ENCODE results near the gene CHD9. TPM values are rescaled to one million over a fixed set of nuclear protein-coding genes. Genes with fewer than 3 reads are reported as not detected.

The CHD9 gene
- total and polyA plus RNA-seq, 7 donors, result 13.8 to 88.5 (median 55.5) TPM

GRCh38 chr16:53355064-53355463 lies 300.3 kb downstream of the CHD9 start:
- H3K27ac ChIP-seq, result no peak overlapping the region
- H3K9me3 ChIP-seq, result no peaks in the 10 kb centered on the region
- TF ChIP-seq POLR2A (IDR thresholded peaks at IDR 0.05) (no peak), EP300 (IDR thresholded peaks at IDR 0.05) (no peak), POLR2AphosphoS5 (IDR thresholded peaks at IDR 0.05) (no peak)
- 90% methylated on average over 11 of the region's 11 CpGs for WGBS, 2 donors
- H3K36me3 ChIP-seq, result no peaks in the 10 kb centered on the region
- H3K4me1 ChIP-seq, result no peaks in the 10 kb centered on the region
- H3K4me3 ChIP-seq, result no peak overlapping the region
- no peaks in the 10 kb centered on the region for H3K27me3 ChIP-seq
- intact Hi-C loops (cut with DNase I), result no loop called here
- DNase-seq, result no peak

- no peaks in the 10 kb centered on the region for H3K36me3 ChIP-seq
- no peaks in the 10 kb centered on the region for H3K9me3 ChIP-seq
- intact Hi-C loops (cut with DNase I), result no loop called here
- 52 to 59% methylated on average over 4 of the region's 4 CpGs for WGBS, 2 donors
- no peaks in the 10 kb centered on the region for H3K27me3 ChIP-seq
- TF ChIP-seq POLR2AphosphoS5 (IDR thresholded peaks at IDR 0.05) (no peak), POLR2A (IDR thresholded peaks at IDR 0.05) (no peak), EP300 (IDR thresholded peaks at IDR 0.05) (no peak), CTCF (IDR thresholded peaks at IDR 0.05) (no peak)
- H3K4me1 ChIP-seq, result no peaks in the 10 kb centered on the region
- H3K27ac ChIP-seq, result no peak overlapping the region
- H3K4me3 ChIP-seq, result no peak overlapping the region
- no peak for DNase-seq
These were observed 301.9 kb downstream of the CHD9 start for GRCh38 chr16:53356478-53357207.

- intact Hi-C loops (cut with DNase I), result no loop called here
- DNase-seq, result no peak
- no peak overlapping the region for H3K4me3 ChIP-seq
- no peak for TF ChIP-seq EP300 (IDR thresholded peaks at IDR 0.05)
- TF ChIP-seq CTCF (IDR thresholded peaks at IDR 0.05), result no peak
- no peak for TF ChIP-seq POLR2AphosphoS5 (IDR thresholded peaks at IDR 0.05)
- no peak for TF ChIP-seq POLR2A (IDR thresholded peaks at IDR 0.05)
- H3K27ac ChIP-seq, result no peak overlapping the region
- H3K4me1 ChIP-seq, result no peaks in the 10 kb centered on the region
- H3K36me3 ChIP-seq, result no peaks in the 10 kb centered on the region
- WGBS, 2 donors, result 82 to 87% methylated on average over 5 of the region's 5 CpGs
- H3K27me3 ChIP-seq, result no peaks in the 10 kb centered on the region
- H3K9me3 ChIP-seq, result no peaks in the 10 kb centered on the region
These were observed 302.4 kb downstream of the CHD9 start for GRCh38 chr16:53357208-53357586.

GRCh38 chr16:53357955-53358354 lies 303.2 kb downstream of the CHD9 start:
- TF ChIP-seq EP300 (IDR thresholded peaks at IDR 0.05) (no peak), POLR2A (IDR thresholded peaks at IDR 0.05) (no peak), CTCF (IDR thresholded peaks at IDR 0.05) (no peak), POLR2AphosphoS5 (IDR thresholded peaks at IDR 0.05) (no peak)
- 78 to 79% methylated on average over 4 of the region's 4 CpGs for WGBS, 2 donors
- no peak for DNase-seq

GRCh38 chr16:53358884-53359283 lies 304.1 kb downstream of the CHD9 start:
- 71 to 77% methylated on average over 9 of the region's 9 CpGs for WGBS, 2 donors
- no peak for DNase-seq
- Histone ChIP-seq H3K27ac (no peak overlapping the region), H3K36me3 (no peaks in the 10 kb centered on the region), H3K4me1 (no peaks in the 10 kb centered on the region), H3K9me3 (no peaks in the 10 kb centered on the region), H3K27me3 (no peaks in the 10 kb centered on the region), H3K4me3 (no peak overlapping the region)
- no peak for TF ChIP-seq POLR2AphosphoS5 (IDR thresholded peaks at IDR 0.05)
- TF ChIP-seq EP300 (IDR thresholded peaks at IDR 0.05), result no peak
- no peak for TF ChIP-seq CTCF (IDR thresholded peaks at IDR 0.05)
- no peak for TF ChIP-seq POLR2A (IDR thresholded peaks at IDR 0.05)
- intact Hi-C loops (cut with DNase I), result no loop called here

More at GRCh38 chr16:53357955-53358354, 303.2 kb downstream of the CHD9 start:
- Histone ChIP-seq H3K36me3 (no peaks in the 10 kb centered on the region), H3K4me3 (no peak overlapping the region), H3K27ac (no peak overlapping the region), H3K4me1 (no peaks in the 10 kb centered on the region), H3K9me3 (no peaks in the 10 kb centered on the region), H3K27me3 (no peaks in the 10 kb centered on the region)
- intact Hi-C loops (cut with DNase I), result no loop called here

Measured in sigmoid colon (tissue), 7 donors.